ENCODE results near the gene EGFLAM.
"Not testable (repeated sequence)": the region's sequence is repeated elsewhere in the genome, so short reads cannot be mapped to it uniquely, and the experiment has no call there.

The EGFLAM gene

DNA sequence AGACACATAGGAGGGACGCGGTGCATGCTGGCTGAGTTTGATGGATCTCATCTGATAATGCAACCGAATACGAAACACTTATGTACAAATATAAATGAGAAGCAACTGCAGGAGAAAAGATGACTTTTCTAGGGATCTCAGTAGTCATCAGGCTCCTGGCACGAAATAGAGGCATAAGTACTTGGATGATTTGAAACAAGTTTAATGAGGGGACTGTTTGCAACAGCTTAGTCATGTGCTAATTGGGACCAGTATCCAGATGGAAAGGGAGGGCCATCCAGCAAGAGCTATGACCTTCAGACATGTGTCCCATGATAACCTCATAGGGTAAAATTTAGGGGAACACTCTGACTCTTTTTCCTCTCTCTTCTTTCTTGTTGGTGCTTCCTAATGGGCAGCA lies 123.0 kb downstream of the EGFLAM start:
- DNase-seq: no peak

DNA sequence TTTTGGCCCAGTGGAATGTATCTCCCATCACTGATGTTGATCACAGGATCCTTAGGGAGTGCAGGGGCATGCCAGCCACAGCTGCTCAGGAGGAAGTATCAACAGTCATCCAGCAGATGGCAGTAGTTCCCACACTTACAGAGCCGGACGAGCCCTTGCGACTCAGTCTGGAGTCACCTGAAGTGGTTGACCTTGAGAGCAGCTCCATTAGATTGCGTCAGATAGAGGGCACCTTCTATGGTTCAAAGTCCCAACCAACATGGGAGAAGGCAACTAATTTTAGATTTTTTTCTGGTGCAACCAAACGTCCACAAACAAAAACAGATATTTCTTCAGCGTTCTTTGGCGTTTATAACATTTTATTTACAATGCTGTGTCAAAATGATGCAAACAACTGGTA lies 124.5 kb downstream of the EGFLAM start:
- peak; percentile 55 for DNase-seq

DNA sequence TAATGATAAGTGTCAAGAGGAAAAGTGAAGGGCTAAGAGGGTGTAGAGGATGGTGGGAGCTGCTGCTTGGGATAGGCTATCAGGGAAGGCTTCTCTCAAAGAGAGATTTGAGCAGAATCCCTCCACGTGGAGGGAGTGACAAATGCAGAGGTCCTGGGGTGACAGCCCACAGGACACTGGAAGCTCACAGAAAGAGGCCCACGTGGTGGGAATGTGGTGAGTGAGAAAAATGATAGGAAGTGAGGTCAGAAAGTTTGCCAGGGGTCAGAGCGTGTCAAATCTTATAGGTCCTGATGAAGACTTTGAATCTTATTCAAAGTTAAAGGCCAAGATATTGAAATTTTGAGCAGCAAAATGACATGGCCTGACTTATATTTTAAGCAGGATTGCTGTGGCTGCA lies 125.3 kb downstream of the EGFLAM start:
- DNase-seq: no peak

- DNase-seq: no peak
Measured at GRCh38 chr5:38384396-38384795, 126.0 kb downstream of the EGFLAM start.

DNA sequence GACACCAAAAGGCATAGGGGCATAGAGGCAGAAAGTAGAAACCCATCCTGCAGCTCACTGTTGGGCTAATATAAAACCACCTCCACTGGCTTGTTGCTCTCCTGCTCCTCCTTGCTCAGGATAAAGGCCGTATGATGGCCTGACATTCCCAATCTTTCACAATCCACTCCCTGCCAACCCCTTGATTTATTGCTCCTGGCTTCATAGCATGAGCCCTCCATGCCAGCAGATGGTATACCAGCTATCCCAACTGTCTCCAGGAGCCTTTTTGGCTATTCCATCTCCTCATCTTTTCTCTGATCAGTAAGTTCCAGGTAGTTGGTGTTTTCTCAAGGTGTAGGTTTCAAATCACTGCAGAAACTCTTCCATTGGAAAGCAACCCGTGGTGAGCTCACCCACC lies 128.8 kb downstream of the EGFLAM start:
- DNase-seq: no peak

GRCh38 chr5:38393636-38394035 lies 135.3 kb downstream of the EGFLAM start:
- no peak for DNase-seq

- DNase-seq: no peak
Measured at GRCh38 chr5:38396766-38397165, 138.4 kb downstream of the EGFLAM start.

- DNase-seq: no peak
Measured at GRCh38 chr5:38400365-38400764, 142.0 kb downstream of the EGFLAM start.

- DNase-seq: no peak
Measured at GRCh38 chr5:38401145-38401544, 142.8 kb downstream of the EGFLAM start.

DNA sequence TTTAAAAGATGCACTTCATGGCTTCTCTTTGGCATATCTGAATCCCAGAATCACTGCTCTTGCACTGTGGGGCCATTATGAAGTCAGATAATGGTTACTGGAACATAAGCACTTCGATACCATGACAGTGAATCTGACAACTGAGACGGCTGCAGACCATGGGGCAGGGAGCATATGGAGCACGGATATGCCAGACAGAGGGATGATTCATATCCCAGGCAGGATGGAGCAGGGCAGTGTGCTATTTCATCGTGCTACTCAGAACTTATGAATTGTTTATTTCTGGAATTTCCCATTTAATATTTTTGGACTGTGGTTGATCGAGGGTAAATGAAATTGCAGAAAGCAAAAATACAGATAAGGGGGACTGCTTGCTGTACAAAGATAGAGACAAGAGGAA lies 145.0 kb downstream of the EGFLAM start:
- DNase-seq: no peak

DNA sequence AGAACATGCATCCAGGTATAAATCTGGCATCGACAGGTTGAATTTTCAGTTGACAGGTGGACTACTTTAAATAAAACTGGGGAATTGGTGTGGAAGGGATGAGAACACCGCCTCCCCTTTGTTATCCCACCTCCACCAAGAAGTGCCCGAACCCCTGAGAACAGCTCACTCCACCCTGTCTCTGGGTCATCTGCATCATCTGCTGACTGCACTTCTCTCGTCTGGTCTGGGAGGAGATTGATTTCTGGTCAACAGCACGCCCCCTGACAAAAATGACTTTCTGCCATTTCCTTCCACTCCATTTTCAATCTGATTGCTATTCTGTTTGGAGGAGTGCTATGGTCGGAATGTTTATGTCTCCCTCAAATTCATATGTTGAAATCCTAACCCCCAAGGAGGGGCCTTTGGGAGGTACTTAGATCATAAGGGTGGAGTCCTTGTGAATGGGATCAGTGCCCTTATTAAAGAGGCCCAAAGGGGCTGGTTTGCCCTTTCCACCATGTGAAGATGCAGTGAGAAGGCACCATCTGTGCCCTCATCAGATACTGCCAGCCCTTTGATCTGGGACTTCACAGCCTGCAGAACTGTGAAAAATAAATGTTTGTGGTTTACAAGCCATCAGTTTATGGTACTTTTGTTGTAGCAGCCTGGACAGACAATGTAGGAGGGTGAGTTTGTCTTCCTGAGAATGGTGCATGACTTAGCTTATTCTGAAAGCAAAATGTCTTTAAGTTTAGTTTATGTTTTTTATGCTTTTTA lies 145.7 kb downstream of the EGFLAM start:
- DNase-seq: no peak

GRCh38 chr5:38404667-38405276 lies 146.4 kb downstream of the EGFLAM start:
- DNase-seq: no peak

DNA sequence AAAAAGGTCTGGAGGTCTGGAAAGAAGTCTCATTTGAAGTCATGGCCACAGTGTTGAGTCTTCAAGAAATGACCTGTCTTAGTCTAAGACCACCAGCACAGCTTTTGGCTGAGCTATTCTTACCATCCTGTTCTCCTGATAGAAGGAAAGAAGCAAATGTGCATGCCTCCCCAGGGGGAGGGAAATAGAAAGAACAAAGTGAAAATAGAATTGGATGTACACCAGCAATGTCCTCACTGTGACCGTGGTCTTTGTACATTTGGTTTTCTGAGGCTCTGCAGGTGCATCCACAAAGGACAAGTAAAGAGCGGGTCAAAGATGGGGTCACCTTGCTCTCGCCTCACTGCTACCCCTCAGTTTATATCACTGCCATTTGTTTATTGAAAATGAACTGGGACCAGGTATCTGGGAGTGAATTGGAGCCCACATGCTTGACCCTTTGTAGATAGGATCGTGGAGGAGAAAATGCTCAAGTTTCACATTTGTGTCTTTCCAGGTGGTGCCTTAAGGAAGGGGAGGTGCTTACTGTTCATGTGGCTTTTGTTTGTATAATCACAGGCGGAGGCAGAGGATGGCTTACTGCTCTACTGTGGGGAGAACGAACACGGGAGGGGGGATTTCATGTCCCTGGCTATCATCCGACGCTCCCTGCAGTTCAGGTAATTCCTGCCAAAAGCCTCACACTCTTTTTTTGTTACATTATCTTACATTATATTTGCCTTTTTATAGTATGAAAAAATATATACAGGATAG lies 150.3 kb downstream of the EGFLAM start:
- DNase-seq: no peak

DNA sequence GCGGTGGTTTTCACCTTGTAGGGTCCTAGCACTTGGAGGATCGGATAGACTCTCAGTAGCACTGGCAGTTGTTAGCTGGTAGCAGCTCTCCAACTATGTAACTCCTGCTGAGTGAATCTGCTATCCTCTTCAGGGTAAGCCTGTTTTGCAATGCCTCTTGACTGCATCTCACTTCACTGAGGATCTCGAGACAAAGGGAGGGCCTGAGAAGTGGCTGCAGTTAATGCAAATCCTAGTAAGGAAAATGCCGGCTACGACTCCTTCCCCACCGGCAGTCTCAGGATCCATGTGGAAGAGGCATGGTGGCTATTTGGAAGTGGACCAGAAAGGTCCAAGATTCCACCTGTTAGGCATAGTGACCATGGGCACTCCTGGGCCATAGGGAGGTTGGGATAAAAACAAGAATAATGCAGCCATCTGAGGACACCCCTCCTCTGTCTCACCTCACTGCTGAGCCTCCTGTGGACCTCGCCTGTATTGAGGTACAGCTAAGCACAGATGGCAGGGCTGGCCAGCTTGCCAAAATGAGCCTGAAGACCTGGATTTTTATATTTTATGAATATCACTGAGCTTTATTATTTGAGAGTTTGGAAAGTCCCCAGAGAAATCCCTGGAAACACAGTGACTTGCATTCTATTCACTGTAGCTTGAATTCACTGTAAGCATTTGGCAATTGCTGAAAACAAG lies 152.1 kb downstream of the EGFLAM start:
- no peak for DNase-seq

- DNase-seq: no peak
Measured at GRCh38 chr5:38413696-38414095, 155.3 kb downstream of the EGFLAM start.

DNA sequence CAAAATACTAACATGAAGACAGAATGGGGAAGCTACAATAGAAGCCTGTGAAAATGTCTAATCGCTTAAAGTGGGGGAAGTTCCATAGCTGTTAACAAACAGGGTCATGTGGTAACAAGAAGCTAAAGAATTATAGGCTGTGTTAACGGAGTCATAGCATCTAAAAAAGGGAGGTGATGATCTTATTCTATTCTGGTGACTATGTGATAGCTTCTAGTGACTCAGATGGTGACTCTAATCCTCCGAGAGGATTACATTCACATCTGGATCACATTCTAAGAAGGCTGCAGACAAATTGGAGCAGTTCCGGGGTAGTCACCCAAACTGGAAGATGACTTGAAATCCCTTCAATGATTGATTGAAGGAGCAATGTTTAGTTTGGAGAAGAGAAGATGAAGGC lies 156.0 kb downstream of the EGFLAM start:
- no peak for DNase-seq

DNA sequence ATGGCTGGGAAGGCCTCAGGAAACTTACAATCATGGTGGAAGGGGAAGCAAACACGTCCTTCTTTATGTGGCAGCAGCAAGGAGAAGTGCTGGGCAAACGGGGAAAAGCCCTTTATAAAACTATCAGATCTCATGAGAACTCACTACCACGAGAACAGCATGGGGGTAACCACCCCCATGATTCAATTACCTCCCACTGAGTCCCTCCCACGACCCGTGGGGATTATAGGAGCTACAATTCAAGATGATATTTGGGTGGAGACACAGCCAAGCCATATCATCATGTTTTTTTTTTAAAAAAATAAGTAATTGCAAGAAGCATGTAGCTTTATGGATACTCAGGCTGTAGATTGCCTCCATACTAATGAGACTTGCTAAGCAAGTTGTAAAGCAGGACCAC lies 157.4 kb downstream of the EGFLAM start:
- not testable (repeated sequence) for DNase-seq

GRCh38 chr5:38417658-38418017 lies 159.3 kb downstream of the EGFLAM start:
- DNase-seq: no peak

- DNase-seq: no peak
Measured at GRCh38 chr5:38420246-38420645, 161.9 kb downstream of the EGFLAM start.

DNA sequence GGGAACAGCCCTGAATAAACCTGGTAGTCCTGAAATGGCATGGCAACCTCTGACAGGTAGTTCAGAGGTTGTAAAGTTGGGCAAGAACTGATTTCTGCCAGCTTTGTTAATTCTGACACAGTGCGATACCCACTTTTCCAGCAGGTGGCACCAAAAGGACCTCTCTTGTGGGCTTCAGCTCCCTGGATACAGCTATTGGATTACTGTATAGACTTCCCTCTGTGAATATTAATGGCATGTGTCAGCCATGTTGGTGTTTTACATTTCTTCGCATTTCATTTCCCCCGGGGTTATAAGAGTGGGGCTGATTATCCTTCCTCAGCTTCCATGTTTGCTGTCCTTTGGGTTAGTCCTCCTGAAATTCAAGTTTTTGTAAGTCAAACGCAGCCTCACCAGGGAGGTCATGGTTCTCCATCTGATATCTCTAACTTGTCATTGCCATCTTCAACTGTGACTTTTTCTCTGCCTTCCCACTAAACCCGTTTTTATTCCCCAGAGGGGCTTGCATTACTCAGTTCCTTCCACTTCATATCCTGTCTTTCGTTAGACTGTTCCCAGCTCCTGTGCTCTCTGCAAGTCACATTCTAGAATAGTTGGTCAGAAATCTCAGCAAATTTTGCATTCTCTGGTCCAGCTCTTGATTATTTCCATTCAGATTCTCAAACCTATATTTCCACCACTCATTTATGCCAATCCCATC lies 162.5 kb downstream of the EGFLAM start:
- peak; percentile 36 for DNase-seq

GRCh38 chr5:38422622-38423021 lies 164.3 kb downstream of the EGFLAM start:
- DNase-seq: no peak

DNA sequence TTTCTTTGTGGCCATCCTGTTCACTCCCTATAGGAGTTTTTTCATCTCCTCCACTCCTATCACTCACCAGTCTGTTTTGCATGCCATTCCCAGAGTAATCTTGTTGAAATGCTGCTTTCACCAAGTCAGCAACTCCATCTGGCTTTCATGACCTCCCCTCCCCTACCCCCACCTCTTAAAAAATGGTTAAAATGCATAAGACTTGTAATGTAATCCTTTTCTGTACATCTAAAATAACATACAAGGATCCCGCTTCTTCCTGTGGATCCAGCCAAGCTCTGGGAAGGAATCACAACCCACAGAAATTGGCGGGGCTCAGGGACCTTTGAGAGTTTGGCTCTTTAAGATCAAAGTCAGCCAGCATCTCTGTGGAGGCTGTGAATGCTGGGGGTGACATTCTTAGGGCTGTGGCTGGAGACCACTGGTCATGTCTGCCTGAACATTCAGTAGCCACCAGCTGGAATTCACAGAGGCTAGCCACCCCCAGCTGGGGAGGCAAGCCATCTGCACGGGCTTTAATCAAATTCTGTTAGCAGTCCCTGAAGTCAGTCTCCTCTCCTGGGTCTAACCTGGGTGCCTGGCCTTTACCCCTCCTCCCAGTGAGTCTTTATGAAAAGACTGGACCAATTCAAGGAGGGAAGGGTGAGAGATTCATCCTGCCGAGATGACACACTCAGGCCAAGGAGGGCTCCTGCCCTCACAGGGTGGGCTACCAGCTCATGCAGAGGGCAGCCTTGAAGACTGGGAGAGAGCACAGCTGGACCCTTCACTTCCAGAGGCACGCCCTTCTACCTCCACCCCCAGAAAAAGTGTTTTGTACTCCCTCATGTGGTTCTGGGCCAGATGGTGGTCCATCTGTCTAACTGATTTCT lies 165.2 kb downstream of the EGFLAM start:
- DNase-seq: no peak

Data from left hindlimb (tissue), 1 donor.